Glutamatergic neuron (in vitro differentiated cells): Measurements from ENCODE around the gene GALNT9. TPM values are rescaled to one million over a fixed set of nuclear protein-coding genes. Genes with fewer than 3 reads are reported as not detected.

Experiments used
- DNase-seq: peaks from one replicate; pipeline ENCODE4 v3.0.0; 2022
- H3K27ac Mint-ChIP-seq: one replicate; pipeline ENCODE4 v1.8.0; 2020; ENCODE audit warnings: mild to moderate bottlenecking, mixed read lengths, inconsistent platforms; ENCODE audit not compliant: unreplicated experiment
- H3K27me3 Mint-ChIP-seq: one replicate; pipeline ENCODE4 v1.8.0; 2020; ENCODE audit warnings: mild to moderate bottlenecking, moderate library complexity, mixed read lengths, inconsistent platforms; ENCODE audit not compliant: unreplicated experiment
- H3K36me3 Mint-ChIP-seq: one replicate; pipeline ENCODE4 v1.8.0; 2020; ENCODE audit warnings: mild to moderate bottlenecking, mixed read lengths, inconsistent platforms; ENCODE audit not compliant: unreplicated experiment
- H3K4me1 Mint-ChIP-seq: one replicate; pipeline ENCODE4 v1.8.0; 2020; ENCODE audit warnings: mild to moderate bottlenecking, low read depth, mixed read lengths, inconsistent platforms; ENCODE audit not compliant: unreplicated experiment
- H3K4me3 Mint-ChIP-seq: one replicate; pipeline ENCODE4 v1.8.0; 2020; ENCODE audit warnings: mild to moderate bottlenecking, mixed read lengths, inconsistent platforms; ENCODE audit not compliant: unreplicated experiment
- H3K9me3 Mint-ChIP-seq: one replicate; pipeline ENCODE4 v1.8.0; 2020; ENCODE audit warnings: mild to moderate bottlenecking, moderate library complexity, mixed read lengths, inconsistent platforms; ENCODE audit not compliant: unreplicated experiment
- total RNA-seq: library from RNA; stranded (reverse); fragmentation: NEBNext Ultra II Directional; extraction: Animal tissue kit (Norgen Biotek cat#: 25700); gene quantifications from one replicate; pipeline ENCODE4 v1.2.1, GENCODE V29; 2021; ENCODE audit not compliant: unreplicated experiment
- TF ChIP-seq, protein P1 (sequence below): fragments of 200-600 bp; sonication (generic); IDR thresholded peaks from one replicate; pipeline ENCODE4 v1.5.0; 2021; ENCODE audit not compliant: partially characterized antibody, unreplicated experiment

GALNT9 gene
- total RNA-seq, 1 donor from 2014 or later = 13.7 TPM

DNA sequence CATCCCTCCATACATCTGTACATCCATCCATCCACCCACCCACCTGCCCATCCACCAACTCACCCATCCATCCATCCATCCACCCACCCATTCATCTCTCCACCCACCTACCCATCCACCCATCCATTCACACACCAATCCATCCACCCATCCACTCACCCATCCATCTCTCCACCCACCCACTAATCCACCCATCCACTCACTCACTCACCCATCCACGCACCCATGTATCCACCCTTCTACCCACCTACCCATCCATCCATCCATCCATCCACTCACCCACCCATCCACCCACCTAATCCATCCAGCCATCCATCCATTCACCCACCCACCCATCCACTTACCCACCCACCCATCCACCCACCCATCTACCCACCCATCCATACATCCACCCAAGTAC is 16.2 kb downstream of the GALNT9 start:
- H3K4me3 Mint-ChIP-seq = no peak overlapping the region
- TF ChIP-seq, protein P1, sequence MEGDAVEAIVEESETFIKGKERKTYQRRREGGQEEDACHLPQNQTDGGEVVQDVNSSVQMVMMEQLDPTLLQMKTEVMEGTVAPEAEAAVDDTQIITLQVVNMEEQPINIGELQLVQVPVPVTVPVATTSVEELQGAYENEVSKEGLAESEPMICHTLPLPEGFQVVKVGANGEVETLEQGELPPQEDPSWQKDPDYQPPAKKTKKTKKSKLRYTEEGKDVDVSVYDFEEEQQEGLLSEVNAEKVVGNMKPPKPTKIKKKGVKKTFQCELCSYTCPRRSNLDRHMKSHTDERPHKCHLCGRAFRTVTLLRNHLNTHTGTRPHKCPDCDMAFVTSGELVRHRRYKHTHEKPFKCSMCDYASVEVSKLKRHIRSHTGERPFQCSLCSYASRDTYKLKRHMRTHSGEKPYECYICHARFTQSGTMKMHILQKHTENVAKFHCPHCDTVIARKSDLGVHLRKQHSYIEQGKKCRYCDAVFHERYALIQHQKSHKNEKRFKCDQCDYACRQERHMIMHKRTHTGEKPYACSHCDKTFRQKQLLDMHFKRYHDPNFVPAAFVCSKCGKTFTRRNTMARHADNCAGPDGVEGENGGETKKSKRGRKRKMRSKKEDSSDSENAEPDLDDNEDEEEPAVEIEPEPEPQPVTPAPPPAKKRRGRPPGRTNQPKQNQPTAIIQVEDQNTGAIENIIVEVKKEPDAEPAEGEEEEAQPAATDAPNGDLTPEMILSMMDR = no peak
- no peaks in the 10 kb centered on the region for H3K4me1 Mint-ChIP-seq
- peaks cover 17% of the 10 kb centered on the region for H3K36me3 Mint-ChIP-seq
- peaks cover 7% of the 10 kb centered on the region for H3K27me3 Mint-ChIP-seq
- no peak for DNase-seq
- no peak overlapping the region for H3K27ac Mint-ChIP-seq
- H3K9me3 Mint-ChIP-seq = peaks cover 12% of the 10 kb centered on the region

DNA sequence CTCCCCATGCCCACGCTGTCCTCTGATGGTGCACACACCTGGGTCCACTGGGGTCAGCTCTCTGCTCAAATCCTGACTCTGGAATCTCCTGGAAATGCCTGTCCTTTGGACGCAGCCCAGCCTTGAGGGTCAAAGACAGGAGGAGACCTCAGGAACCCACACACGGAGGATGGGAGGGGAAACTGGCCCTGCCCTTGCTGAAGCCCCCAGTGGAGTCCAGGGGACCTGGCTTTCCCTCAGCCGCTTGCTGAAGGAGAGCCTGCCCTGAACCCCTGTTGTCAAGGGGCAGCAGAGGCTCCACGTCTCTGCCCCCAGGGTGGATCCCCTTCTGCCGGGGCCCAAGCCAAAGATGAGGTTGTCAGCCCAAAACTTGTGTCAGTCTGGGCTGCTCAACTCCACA is 16.9 kb downstream of the GALNT9 start:
- Mint-ChIP-seq H3K27ac (no peak overlapping the region), H3K4me1 (no peaks in the 10 kb centered on the region), H3K9me3 (peaks cover 12% of the 10 kb centered on the region), H3K27me3 (peaks cover 7% of the 10 kb centered on the region), H3K4me3 (no peak overlapping the region), H3K36me3 (peaks cover 17% of the 10 kb centered on the region)
- DNase-seq = no peak
- TF ChIP-seq, protein P1 = no peak

DNA sequence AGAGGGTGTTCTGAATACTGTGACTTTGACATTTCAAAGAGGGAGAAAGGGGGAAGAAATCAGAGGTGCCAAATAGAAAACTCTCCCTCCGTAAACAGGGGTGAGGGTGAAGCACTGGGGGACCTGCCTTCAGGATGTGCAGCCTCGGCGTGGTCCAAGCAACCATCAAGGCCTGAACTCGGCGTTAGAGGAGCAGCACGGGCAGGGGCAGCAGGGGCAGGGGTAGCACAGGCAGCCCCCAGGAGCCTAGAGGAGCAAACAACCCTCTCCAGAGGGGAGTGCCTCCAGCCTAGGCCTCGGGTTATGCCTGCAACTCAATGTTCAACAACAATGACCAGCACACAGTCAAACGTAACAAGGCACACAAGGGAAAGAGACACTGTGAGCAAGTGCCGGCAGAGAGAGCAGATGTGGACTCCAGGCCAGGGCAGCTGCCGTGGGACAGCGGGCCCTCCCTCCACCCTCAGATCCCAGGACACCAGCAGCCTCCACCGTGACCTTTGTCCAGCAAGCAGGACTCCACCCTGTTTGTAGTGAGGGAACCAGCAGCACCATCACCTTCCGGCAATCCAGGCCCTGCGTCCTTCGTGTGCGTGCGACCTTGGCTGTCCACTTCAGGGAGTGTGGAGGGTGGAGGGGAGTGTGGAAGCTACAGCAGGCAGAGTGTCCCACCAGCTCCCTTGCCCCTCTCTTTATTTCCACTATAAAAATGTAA is 18.0 kb downstream of the GALNT9 start:
- Mint-ChIP-seq H3K36me3 (peaks cover 17% of the 10 kb centered on the region), H3K27ac (no peak overlapping the region), H3K4me3 (no peak overlapping the region), H3K4me1 (no peaks in the 10 kb centered on the region), H3K27me3 (peaks cover 2% of the 10 kb centered on the region), H3K9me3 (peaks cover 16% of the 10 kb centered on the region)
- TF ChIP-seq, protein P1 = no peak
- no peak for DNase-seq

DNA sequence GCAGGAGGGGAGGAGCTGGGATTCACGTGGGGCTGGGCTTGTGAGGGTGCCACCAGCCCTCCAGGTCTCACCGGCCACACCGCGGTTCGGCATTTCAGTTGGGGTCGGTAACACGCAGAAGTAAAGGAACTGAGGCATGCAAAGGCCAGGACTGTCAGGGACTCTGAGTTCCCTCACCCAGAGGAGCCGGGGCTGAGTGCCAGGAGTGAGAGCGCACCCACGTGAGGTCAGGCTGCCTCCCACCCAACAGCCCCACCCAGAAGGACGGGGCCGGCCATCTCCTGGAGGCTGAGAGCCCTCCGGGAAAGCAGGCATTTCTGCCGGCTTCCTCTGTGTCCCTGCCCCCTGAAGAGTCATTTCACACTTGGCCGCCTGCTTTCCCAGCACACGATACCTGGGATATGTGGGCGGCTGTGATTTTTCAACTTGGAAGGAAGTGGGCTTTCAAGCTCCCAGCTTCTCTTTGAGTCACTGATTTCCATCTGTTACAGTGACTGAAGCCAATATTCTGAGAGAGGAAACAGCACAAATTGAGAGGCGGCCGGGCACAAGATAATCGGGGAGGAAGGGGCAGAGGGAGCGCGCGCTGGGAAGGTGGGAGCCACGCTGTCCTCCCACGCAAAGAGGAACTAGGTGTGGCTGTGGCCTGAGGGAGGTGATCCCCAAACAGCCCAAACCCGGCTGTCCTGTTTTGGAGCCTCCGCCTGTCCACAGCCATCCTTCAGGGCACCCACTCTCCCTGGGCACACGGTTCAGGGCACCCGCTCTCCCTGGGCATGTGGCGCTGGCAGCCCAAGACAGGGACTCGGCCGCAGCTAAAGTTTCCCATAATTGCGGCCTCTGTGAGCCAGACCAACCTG is 19.0 kb downstream of the GALNT9 start:
- TF ChIP-seq, protein P1 = no peak
- Mint-ChIP-seq H3K36me3 (peaks cover 17% of the 10 kb centered on the region), H3K9me3 (peaks cover 16% of the 10 kb centered on the region), H3K4me1 (no peaks in the 10 kb centered on the region), H3K27me3 (peaks cover 2% of the 10 kb centered on the region), H3K4me3 (no peak overlapping the region), H3K27ac (no peak overlapping the region)
- DNase-seq = no peak
